MM.1S (cell line): ENCODE measurements around the gene IFITM10.

Source experiments
- DNase-seq: peaks from one replicate; pipeline ENCODE4 v3.0.0-alpha.2; 2015
- H2AFZ ChIP-seq: fragments of 300-600 bp; sonication (generic); 2 replicates; pipeline ENCODE4 v1.6.0; 2016; ENCODE audit warnings: antibody characterized with exemption, low read length
- H3F3A ChIP-seq: fragments of 300-600 bp; sonication (generic); 2 replicates; pipeline ENCODE4 v1.6.1; 2016; ENCODE audit warnings: mild to moderate bottlenecking, antibody characterized with exemption, low read length, moderate library complexity, mixed read lengths; ENCODE audit not compliant: insufficient read depth
- H3K27ac ChIP-seq: fragments of 300-600 bp; sonication (generic); 2 replicates; pipeline ENCODE4 v1.5.1; 2016; ENCODE audit warnings: mild to moderate bottlenecking, low read length
- H3K27me3 ChIP-seq: fragments of 300-600 bp; sonication (generic); replicated peaks from 2 replicates; pipeline ENCODE4 v1.6.0; 2016; ENCODE audit warnings: low read length; ENCODE audit not compliant: insufficient read depth
- H3K36me3 ChIP-seq: fragments of 300-600 bp; sonication (generic); replicated peaks from 2 replicates; pipeline ENCODE4 v1.6.1; 2016; ENCODE audit warnings: mild to moderate bottlenecking, low read length, mixed read lengths; ENCODE audit not compliant: insufficient read depth
- H3K4me1 ChIP-seq: fragments of 300-600 bp; sonication (generic); 2 replicates; pipeline ENCODE4 v1.6.1; 2016; ENCODE audit warnings: low read length, mixed read lengths
- H3K4me2 ChIP-seq: fragments of 300-600 bp; sonication (generic); 2 replicates; pipeline ENCODE4 v1.6.0; 2016; ENCODE audit warnings: low read depth, low read length
- H3K4me3 ChIP-seq: fragments of 300-600 bp; sonication (generic); 2 replicates; pipeline ENCODE4 v1.5.1; 2016; ENCODE audit warnings: low read length, mixed read lengths
- H3K79me2 ChIP-seq: fragments of 300-600 bp; sonication (generic); 2 replicates; pipeline ENCODE4 v1.6.1; 2016; ENCODE audit warnings: mixed run types, low read length, mixed read lengths
- H3K9ac ChIP-seq: fragments of 300-600 bp; sonication (generic); 2 replicates; pipeline ENCODE4 v1.6.1; 2016; ENCODE audit warnings: low read length, mixed read lengths
- H3K9me2 ChIP-seq: fragments of 300-600 bp; sonication (generic); replicated peaks from 2 replicates; pipeline ENCODE4 v1.6.1; 2016; ENCODE audit warnings: mild to moderate bottlenecking, low read length, mixed read lengths; ENCODE audit not compliant: insufficient read depth
- H3K9me3 ChIP-seq: fragments of 300-600 bp; sonication (generic); replicated peaks from 2 replicates; pipeline ENCODE4 v1.6.1; 2016; ENCODE audit warnings: mild to moderate bottlenecking, low read length, mixed read lengths; ENCODE audit not compliant: insufficient read depth
- H4K20me1 ChIP-seq: fragments of 300-600 bp; sonication (generic); 2 replicates; pipeline ENCODE4 v1.6.1; 2016; ENCODE audit warnings: mild to moderate bottlenecking, low read length, moderate library complexity, mixed read lengths; ENCODE audit not compliant: insufficient read depth
- CTCF ChIP-seq: fragments of 300-600 bp; sonication (generic); IDR thresholded peaks from 2 replicates; pipeline ENCODE4 v1.5.1; 2016; ENCODE audit warnings: antibody characterized with exemption, low read length, mixed read lengths
- EZH2 ChIP-seq: fragments of 300-600 bp; sonication (generic); optimal IDR thresholded peaks from 2 replicates; pipeline ENCODE3; 2017; ENCODE audit warnings: low read depth, mild to moderate bottlenecking, antibody characterized with exemption, low read length, mixed read lengths
- EZH2phosphoT487 ChIP-seq: fragments of 300-600 bp; sonication (generic); IDR thresholded peaks from 2 replicates; pipeline ENCODE4 v1.6.1; 2018; ENCODE audit warnings: antibody characterized with exemption, low read length

The IFITM10 gene

GRCh38 chr11:1779034-1779805, 28.8 kb upstream of the IFITM10 start:
- Histone ChIP-seq H3F3A (no peaks in the 10 kb centered on the region), H3K36me3 (no peaks in the 10 kb centered on the region), H3K27me3 (peaks cover 78% of the 10 kb centered on the region), H3K9ac (no peak overlapping the region), H3K27ac (no peak overlapping the region), H3K4me1 (no peaks in the 10 kb centered on the region), H3K4me2 (no peak overlapping the region), H4K20me1 (no peaks in the 10 kb centered on the region), H3K79me2 (no peaks in the 10 kb centered on the region), H3K9me2 (no peaks in the 10 kb centered on the region), H2AFZ (no peak overlapping the region), H3K9me3 (no peaks in the 10 kb centered on the region), H3K4me3 (no peak overlapping the region)
- no peak for DNase-seq
- no peak for TF ChIP-seq EZH2phosphoT487
- no peak for TF ChIP-seq EZH2
- TF ChIP-seq CTCF = no peak

- H3K4me2 ChIP-seq = no peak overlapping the region
- no peaks in the 10 kb centered on the region for H3K4me1 ChIP-seq
- TF ChIP-seq CTCF (no peak), EZH2phosphoT487 (no peak), EZH2 (no peak)
- no peak for DNase-seq
- no peaks in the 10 kb centered on the region for H3K36me3 ChIP-seq
- peaks cover 78% of the 10 kb centered on the region for H3K27me3 ChIP-seq
- no peaks in the 10 kb centered on the region for H3K9me3 ChIP-seq
- H3K27ac ChIP-seq = no peak overlapping the region
- H4K20me1 ChIP-seq = no peaks in the 10 kb centered on the region
- no peak overlapping the region for H3K4me3 ChIP-seq
- no peaks in the 10 kb centered on the region for H3K79me2 ChIP-seq
- no peaks in the 10 kb centered on the region for H3K9me2 ChIP-seq
- no peak overlapping the region for H3K9ac ChIP-seq
- no peaks in the 10 kb centered on the region for H3F3A ChIP-seq
- H2AFZ ChIP-seq = no peak overlapping the region
Measured at GRCh38 chr11:1778141-1778911, 27.9 kb upstream of the IFITM10 start.

- no peak for DNase-seq
- Histone ChIP-seq H3K27me3 (peaks cover 74% of the 10 kb centered on the region), H3K9ac (no peak overlapping the region), H3K36me3 (no peaks in the 10 kb centered on the region), H3K9me2 (no peaks in the 10 kb centered on the region), H3K9me3 (no peaks in the 10 kb centered on the region), H3K4me3 (no peak overlapping the region), H3K4me2 (no peak overlapping the region), H3K27ac (no peak overlapping the region), H3K4me1 (no peaks in the 10 kb centered on the region), H3F3A (no peaks in the 10 kb centered on the region), H3K79me2 (no peaks in the 10 kb centered on the region), H2AFZ (no peak overlapping the region), H4K20me1 (no peaks in the 10 kb centered on the region)
- TF ChIP-seq CTCF (no peak), EZH2 (no peak), EZH2phosphoT487 (no peak)
Measured at GRCh38 chr11:1777737-1778136, 27.3 kb upstream of the IFITM10 start.
